MCF 10A (cell line): ENCODE measurements around the gene CYP21A2. TPM values are rescaled to one million over a fixed set of nuclear protein-coding genes. Genes with fewer than 3 reads are reported as not detected.

Source experiments
- BruUV-seq: library from RNA; stranded (reverse); fragments of 400-500 nt; replicated peaks from 2 replicates; lab custom pipeline; 2021; lab: Mats Ljungman, UMichigan
- CTCF ChIA-PET: fragments of 300-600 bp; sonication (Branson Sonifier 250); formaldehyde crosslinking; extraction: SDS; loops from one replicate; lab custom pipeline; 2021; ENCODE audit warnings: antibody characterized with exemption, inconsistent platforms; lab: Yijun Ruan, JAX
- POLR2A ChIA-PET: fragments of 300-600, 350-650 bp; sonication (Branson Sonifier 250); formaldehyde crosslinking; extraction: SDS; loops from one replicate; lab custom pipeline; 2020; ENCODE audit warnings: antibody characterized with exemption, inconsistent platforms; lab: Yijun Ruan, JAX
- DNase-seq: peaks from one replicate; pipeline ENCODE4 v3.0.0-alpha.2; 2018; ENCODE audit not compliant: unreplicated experiment
- H3K27ac Mint-ChIP-seq: one replicate; pipeline ENCODE4 v1.8.0; 2022; ENCODE audit warnings: mild to moderate bottlenecking, low read depth, mixed read lengths; ENCODE audit not compliant: unreplicated experiment
- H3K27me3 Mint-ChIP-seq: one replicate; pipeline ENCODE4 v1.8.0; 2022; ENCODE audit warnings: mixed read lengths; ENCODE audit not compliant: insufficient read depth, unreplicated experiment
- H3K36me3 Mint-ChIP-seq: one replicate; pipeline ENCODE4 v1.8.0; 2022; ENCODE audit warnings: mild to moderate bottlenecking, moderate library complexity, mixed read lengths; ENCODE audit not compliant: insufficient read depth, unreplicated experiment
- H3K4me1 Mint-ChIP-seq: one replicate; pipeline ENCODE4 v1.8.0; 2022; ENCODE audit warnings: mixed read lengths; ENCODE audit not compliant: insufficient read depth, unreplicated experiment
- H3K4me3 Mint-ChIP-seq: one replicate; pipeline ENCODE4 v1.8.0; 2022; ENCODE audit warnings: mild to moderate bottlenecking, moderate library complexity, mixed read lengths; ENCODE audit not compliant: unreplicated experiment
- H3K9me3 Mint-ChIP-seq: one replicate; pipeline ENCODE4 v1.8.0; 2022; ENCODE audit warnings: mixed read lengths; ENCODE audit not compliant: unreplicated experiment
- intact Hi-C: fragments of 100-400 bp; cut with micrococcal nuclease; formaldehyde crosslinking; loops from 2 replicates; pipeline ENCODE4 v1.14.1; 2022
- total RNA-seq: library from RNA; stranded (reverse); gene quantifications from 2 replicates; pipeline ENCODE4 v1.2.3, GENCODE V29; 2022
- TF ChIP-seq, protein P1 (sequence below): fragments of 200-600 bp; IDR thresholded peaks from one replicate; pipeline ENCODE4 v1.8.0; 2022; ENCODE audit warnings: antibody characterized with exemption, mild to moderate bottlenecking; ENCODE audit not compliant: unreplicated experiment

Gene CYP21A2
- total RNA-seq, 1 experiment from 2014 or later, result 0.33 TPM

DNA sequence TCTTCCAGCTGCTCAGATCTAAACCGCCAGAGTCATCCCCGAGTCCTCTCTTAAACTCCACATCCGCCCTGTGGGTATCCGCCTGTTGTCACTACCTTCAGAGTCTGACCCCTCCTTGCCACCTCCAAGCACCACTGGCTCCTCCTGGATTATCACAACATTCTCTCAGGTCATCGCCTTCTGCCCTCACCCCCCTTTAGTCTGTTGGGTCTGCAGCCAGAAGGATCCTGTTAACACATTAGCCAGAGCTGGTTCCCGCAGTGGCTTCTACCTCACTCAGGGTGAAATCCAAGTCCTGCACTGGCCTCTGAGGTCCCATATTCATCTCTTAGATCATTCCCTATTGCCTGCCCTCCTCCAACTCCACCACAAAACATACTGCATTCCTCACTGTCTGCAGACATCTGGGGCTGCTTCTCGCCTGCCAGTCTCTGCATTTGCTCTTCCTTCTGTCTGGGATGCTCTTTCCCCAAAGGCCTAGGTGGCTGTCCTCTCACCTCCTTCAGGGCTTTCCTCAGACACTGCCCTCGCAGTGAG lies 36.8 kb downstream of the CYP21A2 start:
- DNase-seq, result no peak
- H3K27me3 Mint-ChIP-seq, result peaks cover 7% of the 10 kb centered on the region
- ChIA-PET CTCF (interaction anchor here (0.6 to 0.9 kb wide), 2 partner anchors 13 to 120 kb away, joined by 3 to 5 read pairs; no protein-coding TSS in a partner anchor), POLR2A (no interaction called here)
- intact Hi-C loops, result no loop called here
- H3K36me3 Mint-ChIP-seq, result peaks cover 12% of the 10 kb centered on the region
- H3K4me1 Mint-ChIP-seq, result peaks cover 15% of the 10 kb centered on the region
- TF ChIP-seq, protein P1, sequence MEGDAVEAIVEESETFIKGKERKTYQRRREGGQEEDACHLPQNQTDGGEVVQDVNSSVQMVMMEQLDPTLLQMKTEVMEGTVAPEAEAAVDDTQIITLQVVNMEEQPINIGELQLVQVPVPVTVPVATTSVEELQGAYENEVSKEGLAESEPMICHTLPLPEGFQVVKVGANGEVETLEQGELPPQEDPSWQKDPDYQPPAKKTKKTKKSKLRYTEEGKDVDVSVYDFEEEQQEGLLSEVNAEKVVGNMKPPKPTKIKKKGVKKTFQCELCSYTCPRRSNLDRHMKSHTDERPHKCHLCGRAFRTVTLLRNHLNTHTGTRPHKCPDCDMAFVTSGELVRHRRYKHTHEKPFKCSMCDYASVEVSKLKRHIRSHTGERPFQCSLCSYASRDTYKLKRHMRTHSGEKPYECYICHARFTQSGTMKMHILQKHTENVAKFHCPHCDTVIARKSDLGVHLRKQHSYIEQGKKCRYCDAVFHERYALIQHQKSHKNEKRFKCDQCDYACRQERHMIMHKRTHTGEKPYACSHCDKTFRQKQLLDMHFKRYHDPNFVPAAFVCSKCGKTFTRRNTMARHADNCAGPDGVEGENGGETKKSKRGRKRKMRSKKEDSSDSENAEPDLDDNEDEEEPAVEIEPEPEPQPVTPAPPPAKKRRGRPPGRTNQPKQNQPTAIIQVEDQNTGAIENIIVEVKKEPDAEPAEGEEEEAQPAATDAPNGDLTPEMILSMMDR, result no peak
- no peak overlapping the region for H3K4me3 Mint-ChIP-seq
- BruUV-seq, result no TSS peak
- H3K9me3 Mint-ChIP-seq, result no peaks in the 10 kb centered on the region
- no peak overlapping the region for H3K27ac Mint-ChIP-seq

DNA sequence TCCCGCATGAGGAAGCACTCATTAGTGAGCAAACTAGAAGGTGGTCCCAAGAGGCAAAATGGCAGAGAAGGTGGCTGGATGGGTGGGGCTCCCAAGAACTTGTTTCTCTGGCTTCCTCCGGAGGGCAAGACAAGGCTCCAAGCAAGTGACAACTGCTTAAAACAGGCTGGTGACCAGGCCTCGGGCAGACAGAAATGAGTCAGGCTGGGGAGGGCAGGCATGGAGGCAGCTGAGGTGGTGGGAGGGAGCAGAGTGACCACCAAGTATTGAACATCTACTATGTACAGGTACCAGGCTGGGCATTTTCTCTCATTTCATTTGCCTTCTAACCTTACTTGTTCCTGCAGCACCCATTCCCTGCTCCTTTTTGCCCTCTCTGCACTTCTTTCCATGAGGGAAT lies 37.6 kb downstream of the CYP21A2 start:
- ChIA-PET POLR2A (interaction anchor here (0.5 kb wide), 1 partner anchor 1125 kb away, joined by 3 read pairs; the partner anchor contains the start of gene RXRB), CTCF (interaction anchor here (0.8 to 1.9 kb wide), 5 partner anchors 13 to 122 kb away, joined by 3 to 7 read pairs (median 5); no protein-coding TSS in a partner anchor)
- Mint-ChIP-seq H3K4me1 (peaks cover 20% of the 10 kb centered on the region), H3K36me3 (peaks cover 15% of the 10 kb centered on the region), H3K27me3 (peaks cover 3% of the 10 kb centered on the region), H3K4me3 (no peak overlapping the region), H3K9me3 (no peaks in the 10 kb centered on the region), H3K27ac (peak overlapping the region; percentile 10)
- no peak for DNase-seq
- TF ChIP-seq, protein P1, result no peak
- intact Hi-C loops, result no loop called here
- BruUV-seq, result no TSS peak

DNA sequence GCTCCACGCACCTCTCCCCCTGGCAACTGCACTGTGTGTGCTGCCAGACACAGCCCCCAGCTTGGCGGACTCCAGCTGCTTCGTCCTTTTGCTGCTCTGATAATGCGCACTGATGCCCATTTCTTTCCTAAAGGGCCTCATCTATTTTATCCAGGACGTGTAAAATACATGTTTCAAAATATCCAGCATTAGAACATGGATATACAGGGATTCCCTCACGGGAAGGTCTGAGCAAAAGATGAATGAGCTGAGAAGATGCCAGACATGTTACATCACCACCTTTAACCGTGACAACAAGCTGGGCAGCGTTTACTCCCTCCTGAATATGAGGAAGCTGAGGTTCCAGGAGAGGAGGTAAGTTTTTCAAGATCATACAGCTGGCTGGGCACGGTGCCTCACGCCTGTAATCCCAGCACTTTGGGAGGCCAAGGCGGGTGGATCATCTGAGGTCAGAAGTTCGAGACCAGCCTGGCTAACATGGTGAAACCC lies 38.1 kb downstream of the CYP21A2 start:
- TF ChIP-seq, protein P1, result no peak
- H3K4me1 Mint-ChIP-seq, result peaks cover 26% of the 10 kb centered on the region
- H3K36me3 Mint-ChIP-seq, result peaks cover 17% of the 10 kb centered on the region
- CTCF ChIA-PET, result interaction anchor here (0.8 to 1.9 kb wide), 4 partner anchors 27 to 122 kb away, joined by 3 to 7 read pairs (median 5); no protein-coding TSS in a partner anchor
- intact Hi-C loops, result no loop called here
- no peak overlapping the region for H3K4me3 Mint-ChIP-seq
- H3K27ac Mint-ChIP-seq, result peak overlapping the region; percentile 10
- H3K9me3 Mint-ChIP-seq, result no peaks in the 10 kb centered on the region
- POLR2A ChIA-PET, result interaction anchor here (0.5 to 0.7 kb wide), 3 partner anchors 27 to 1124 kb away, joined by 3 to 5 read pairs (median 3); partner anchors contain the start of gene RXRB
- no TSS peak for BruUV-seq
- H3K27me3 Mint-ChIP-seq, result no peaks in the 10 kb centered on the region
- peak; percentile 78 for DNase-seq

DNA sequence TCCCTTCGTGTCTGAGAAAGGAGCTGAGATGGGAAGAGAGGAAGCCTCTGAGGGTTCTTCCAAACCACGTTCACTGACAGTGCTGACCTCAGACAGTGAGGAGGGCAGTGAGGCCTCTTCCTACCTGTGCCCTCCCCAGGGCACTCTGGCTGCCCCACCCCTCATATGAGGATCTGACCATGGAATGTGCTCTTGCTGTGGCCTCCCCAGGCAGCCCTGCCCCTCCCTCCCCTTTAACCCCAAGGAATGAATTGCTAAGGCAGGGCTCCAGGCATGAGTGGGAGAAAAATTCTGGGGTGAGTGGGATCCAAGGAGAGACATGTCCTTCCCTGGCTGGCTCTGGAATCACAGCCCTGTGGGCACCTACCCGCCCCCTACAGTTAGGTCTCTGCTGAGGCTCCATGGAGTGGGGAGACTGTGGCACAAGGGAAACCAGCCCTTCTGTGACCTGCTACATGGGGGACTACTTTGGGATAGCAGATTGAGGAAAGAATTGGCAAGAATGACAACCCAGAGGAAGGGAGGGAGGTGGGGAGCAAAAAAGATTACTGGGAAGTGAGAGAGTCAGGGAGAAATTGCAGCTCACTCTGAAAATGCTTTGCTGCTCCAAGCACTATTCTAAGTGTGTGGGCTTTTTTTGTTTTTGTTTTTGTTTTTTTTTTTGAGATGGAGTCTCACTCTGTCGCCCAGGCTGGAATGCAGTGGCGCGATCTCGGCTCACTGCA lies 41.5 kb downstream of the CYP21A2 start:
- H3K36me3 Mint-ChIP-seq, result peaks cover 16% of the 10 kb centered on the region
- TF ChIP-seq, protein P1, result no peak
- no TSS peak for BruUV-seq
- H3K4me1 Mint-ChIP-seq, result peaks cover 48% of the 10 kb centered on the region
- CTCF ChIA-PET, result interaction anchor here (0.6 to 1.2 kb wide), 4 partner anchors 23 to 587 kb away, joined by 3 to 5 read pairs (median 3); no protein-coding TSS in a partner anchor
- POLR2A ChIA-PET, result no interaction called here
- H3K4me3 Mint-ChIP-seq, result no peak overlapping the region
- no peak for DNase-seq
- H3K9me3 Mint-ChIP-seq, result no peaks in the 10 kb centered on the region
- no peaks in the 10 kb centered on the region for H3K27me3 Mint-ChIP-seq
- intact Hi-C loops, result no loop called here
- H3K27ac Mint-ChIP-seq, result no peak overlapping the region
